Measurements from ENCODE around the gene BUB3.

The BUB3 gene

DNA sequence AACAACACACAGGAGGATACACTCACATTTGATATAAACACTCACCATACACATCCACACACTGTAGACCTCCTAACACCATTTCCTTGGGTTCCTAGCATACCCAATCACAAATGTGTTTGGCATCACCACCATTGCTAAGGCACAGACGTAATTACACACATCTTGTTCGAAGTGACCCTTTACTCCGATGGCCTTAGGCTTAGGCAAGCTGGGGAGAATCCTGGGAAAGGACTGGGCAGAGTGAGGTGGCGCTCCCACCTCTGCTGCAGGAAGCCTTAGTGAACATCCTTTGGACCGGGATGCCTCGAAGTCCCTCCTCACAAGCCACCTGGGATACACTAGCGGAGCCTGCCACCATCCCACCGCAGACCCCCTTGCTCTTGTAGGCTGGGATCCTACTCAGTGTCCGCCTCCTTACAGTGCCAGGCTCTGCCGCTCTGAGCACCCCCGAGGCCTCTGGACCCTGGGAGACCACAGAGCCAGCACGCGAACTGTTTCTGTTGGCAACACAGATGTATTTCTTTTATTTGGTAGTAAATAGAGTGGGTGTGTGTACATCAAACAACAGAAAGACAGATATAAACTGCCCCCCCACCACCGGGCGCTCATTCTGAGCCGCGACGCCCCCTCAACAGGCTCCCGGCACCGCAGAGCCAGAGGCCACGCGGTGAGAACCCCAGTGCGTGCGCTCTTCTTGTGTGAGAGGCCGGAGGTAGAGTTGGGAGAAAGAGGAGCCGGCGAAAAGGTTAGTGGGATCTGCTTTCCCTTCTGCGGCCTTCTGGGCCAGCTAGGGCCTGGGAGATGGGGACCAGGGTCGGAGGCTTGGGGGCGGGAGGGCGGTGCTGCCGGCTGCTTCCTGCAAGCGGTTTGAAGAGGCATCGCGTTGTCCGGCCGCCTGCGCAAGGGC lies 12.2 kb upstream of the BUB3 start:
- no peak for DNase-seq

DNA sequence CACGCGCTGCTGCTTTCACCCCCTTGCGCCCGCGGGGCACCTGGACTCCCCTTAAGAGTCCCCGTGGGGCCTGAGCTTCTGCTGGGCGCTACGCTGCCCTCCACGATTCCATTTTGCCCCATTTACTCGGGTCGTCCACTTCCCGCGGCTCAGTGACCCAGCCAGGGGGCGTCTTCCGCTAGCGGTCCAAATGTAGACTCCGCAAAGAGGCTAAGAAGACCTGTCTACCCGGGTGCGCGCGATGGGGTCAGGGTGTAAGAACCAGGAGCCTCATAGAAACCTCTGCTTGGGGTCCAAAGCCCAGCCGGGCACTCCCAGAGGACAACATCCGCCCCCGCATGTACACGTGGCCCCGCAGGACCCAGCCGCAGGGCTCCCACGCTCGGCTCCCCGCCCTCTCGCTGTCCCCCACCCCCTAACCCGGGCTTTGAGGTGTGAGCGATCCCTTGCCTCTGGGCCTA lies 11.5 kb upstream of the BUB3 start:
- DNase-seq: no peak

DNA sequence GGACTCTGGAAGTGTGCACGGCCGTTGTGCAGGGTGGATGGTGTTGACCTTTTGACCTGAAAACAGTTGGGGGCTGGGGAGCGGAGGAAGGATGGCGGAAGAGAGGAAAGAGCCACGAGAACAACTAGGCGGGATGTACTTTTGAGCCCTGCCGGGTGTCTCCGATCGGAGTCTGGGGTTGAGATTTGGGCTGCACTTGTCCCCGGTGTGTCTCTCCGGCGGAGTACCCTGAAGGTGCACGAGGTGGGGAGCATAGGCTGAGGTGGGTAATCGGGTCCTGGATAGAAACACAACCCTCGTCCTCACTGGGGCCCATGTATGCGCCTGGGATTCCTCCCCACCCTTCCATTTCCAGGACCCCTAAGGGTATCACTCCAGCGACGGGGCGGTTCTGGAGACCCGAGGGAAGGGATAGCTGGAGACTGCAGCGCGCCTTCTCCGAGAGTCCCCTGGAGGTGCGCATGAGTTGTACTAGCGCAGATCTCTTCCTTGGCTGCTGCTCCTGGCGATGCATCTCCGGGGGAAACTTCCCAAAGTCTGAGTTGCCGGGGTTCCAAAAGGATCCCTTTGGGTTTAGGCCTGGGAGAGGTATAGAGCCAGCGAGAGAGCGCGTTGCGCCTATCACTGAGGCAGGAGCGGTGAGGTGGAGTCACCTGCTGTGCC lies 10.9 kb upstream of the BUB3 start:
- no peak for DNase-seq

DNA sequence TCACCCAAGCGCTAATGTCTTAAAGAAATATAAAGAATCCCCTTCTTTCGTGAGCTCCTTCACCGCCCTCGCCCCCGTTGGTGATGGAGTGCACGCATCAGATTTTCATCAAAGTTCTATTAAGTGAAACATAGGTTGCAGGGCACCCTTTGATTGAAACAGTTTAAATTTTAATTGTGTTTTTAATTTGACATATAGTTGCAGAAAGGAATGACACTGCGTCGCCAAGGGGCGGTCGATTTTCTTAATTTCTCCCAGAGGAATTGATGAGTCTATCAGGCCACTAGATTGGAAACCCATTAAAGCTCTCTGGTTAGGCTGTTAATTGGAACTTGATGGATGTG lies 10.4 kb upstream of the BUB3 start:
- DNase-seq: no peak

DNA sequence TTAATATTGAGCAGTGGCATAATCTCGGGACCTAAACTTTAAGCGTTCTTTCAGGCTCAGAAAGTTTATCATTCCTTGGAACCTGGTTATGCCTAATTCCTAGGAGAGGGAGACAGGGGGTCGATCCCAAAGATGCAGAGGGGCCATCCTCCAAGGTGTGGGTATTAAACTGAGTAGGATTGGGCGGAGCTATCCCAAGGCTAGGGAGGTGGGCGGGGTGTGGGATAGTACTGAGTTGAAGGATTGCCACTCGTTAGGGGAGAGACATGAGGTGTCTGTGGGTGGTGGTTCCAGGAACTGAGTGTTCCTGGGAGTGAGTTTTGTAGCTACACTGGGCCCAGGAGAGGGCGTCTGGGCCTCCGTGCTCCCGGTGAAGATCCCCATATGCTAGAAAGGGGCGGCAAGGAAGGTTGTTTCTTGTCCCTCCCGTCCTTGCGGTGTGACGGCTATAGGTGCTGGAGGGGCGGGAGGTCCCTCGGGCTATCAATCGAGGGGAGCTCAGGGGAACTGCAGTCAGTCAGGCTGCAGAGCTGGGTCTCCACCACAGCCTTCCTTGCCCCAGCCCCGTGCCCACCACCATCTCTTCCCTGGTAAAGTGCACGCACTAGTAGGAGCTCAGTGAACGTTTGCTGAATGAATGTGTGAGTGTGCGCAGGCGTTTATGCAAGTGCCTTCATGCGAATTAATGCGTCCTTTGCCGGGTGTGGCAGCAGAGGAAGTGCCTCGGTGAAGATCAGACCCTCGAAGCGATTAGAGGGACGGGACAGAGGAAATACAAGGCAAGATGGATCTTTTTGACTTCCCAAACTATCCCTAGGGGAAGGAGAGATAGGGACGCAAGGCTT lies 9.3 kb upstream of the BUB3 start:
- DNase-seq: no peak

DNA sequence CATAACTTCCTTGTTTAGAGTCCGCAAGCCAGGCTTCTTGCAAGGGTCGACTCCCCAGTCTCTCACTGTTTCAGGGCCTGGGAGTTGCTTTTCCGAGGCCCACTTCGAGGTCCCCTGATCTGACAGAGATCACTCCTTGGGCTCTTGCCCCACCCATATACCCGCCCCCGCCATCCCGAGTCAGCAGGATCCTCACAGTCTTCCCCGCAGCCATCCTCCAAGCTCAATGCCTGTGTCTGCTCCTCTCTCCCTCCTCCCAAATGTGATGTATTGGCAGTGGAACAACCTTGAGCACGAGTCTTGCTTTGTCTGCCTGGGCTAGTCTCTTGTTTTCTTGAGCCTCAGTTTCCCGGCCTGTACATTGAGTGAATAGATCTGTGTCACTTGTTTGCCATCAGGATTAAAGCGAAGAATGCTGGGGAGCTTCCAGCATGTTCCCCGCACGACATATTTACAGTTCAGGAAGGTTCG lies 8.6 kb upstream of the BUB3 start:
- DNase-seq: no peak

DNA sequence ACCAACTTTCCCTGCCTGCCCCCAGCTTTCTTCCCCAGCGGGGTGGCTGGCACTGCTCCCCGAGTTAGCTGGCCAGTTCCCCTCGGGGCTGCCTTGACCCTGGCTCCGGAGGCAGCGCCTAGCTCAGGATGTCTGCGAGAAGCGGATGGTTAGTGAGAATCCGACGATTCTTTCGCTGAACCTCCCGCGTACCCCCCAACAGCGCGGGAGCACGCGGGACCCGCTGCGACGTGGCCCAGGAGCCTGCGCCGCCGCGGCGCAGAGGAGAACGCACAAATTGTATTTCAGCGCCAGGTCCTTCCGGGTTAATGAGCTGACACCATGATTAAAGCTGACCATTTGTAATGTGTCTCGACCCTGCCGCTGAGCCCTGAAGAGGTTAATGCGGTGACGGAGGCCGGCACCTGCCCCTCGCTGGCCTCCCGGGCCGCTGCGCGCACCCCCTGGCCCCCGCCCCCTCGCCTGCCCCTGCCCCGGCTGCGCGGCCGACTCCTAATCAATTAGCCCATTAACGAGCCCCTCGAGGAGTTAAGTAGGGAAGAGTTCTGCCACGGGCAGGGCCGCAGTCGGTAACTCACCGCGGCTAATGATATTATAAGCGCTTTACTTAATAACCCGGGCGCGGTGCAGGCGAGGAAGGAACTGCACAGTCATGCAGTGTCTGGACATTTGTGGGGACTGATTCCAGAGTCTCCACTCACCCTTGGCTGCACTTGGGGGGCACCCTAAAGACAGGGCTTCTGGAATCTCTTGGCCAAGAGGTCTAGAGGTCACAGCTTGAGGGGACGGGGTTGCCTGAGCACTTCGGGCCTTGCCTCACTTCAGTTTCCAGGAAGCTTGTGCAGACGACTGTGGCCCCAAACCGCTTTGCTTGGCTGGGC lies 7.9 kb upstream of the BUB3 start:
- no peak for DNase-seq

DNA sequence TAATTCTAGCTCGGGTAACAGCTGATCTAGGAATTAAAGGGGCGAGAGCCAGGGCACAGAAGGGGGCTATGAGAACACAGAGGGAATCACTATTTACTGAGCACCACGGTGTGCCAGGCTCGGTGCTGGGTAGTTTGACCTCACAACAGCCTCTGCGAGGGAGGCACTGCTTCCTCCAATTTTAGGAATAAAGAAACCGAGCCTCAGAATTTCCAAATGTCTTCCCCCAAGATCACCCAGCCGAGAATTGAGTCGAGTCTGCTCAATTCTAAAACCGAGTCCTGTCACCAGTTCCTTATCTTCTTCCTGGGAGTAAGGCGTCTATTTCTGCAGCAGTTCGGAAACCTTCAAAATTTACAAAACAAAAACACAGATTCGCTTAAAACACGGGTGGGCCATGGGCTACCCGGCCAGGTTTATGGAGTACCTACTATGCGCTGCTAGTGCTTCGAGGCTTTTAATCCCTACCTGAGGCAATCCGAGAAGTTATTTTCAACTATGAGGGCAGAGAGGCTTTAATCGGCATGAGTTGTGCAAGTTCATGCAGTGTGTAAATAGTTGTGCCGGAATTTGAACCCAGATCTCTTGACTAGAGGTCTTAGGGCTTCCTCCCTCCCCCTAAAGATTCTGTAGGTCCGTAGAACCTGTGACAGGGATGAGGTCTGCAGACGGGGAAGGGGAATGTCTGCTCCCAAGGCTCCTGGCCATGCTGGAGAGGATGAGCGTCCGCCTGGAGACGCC lies 7.1 kb upstream of the BUB3 start:
- DNase-seq: no peak

DNA sequence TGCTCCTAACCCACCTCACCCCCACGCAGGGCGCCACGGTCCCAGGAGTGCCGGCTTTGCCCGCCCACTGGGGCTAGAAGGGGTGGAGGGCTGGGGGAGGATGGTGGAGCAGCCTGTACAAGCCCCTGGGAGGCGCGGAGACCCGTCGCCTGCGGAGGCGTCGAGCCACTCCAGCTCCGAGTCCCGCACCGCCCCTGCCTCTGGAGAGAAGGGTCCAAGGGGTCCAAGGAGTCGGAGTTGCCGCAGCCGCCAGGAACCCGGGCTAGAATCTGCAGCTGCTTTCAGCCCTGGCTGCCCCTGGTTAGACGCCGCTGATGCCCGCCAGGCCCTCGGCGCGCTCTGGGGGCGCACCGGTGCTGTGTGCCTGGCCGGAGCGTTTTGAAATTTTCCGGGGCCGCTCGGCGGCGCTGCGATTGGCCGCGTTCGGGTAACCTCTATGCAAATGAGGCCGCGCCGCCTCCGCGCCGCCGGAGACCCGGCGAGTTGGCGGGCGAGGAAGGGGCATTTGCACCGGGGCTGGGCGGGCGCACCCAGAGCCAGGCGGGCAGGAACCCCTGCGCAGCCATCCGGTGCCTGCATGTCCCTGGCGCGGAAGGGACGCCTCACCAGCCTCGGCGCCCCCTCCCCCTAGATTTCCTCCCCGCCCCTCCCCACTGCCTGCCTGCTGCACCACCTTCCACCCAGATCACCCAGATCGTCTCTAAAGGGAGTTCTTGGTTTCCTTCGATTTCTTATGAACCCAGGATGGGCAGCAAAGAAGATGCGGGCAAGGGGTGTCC lies 6.4 kb upstream of the BUB3 start, which contains the start of gene HMX2:
HMX2 (plus strand) TSS at position 502 of the 779 bp plus-strand sequence; CDS start at position 745, 243 bp downstream.
- DNase-seq: no peak

DNA sequence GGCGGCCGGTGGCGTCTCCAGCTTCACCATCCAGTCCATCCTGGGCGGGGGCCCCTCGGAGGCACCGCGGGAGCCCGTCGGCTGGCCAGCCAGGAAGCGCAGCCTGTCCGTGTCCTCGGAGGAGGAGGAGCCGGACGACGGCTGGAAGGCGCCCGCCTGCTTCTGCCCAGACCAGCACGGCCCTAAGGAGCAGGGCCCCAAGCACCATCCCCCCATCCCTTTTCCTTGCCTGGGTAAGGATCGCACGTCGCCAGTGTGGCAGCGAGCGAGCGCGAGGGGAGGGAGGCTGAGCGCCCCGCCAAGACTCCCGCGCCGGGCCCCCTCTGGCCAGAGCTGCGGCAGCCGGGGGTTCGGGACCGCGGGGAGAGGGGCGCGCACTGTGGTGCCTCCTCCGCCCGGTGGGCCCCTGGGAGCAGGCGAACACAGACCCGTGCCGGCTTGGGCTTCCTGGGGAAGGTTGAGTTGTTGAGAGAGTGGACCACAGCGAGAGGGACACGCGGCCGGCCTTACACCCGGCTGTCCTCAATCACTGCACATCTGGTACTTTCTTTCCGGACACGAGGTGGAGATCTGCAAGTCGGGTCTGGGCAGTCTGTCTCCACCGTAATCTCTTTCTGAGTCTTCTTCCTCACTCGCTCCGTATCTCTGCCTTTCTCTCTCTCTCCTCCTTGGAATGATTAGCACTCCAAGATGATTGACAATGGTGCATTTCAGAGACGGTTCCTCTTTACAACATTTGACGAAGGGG lies 5.6 kb upstream of the BUB3 start:
- DNase-seq: no peak

DNA sequence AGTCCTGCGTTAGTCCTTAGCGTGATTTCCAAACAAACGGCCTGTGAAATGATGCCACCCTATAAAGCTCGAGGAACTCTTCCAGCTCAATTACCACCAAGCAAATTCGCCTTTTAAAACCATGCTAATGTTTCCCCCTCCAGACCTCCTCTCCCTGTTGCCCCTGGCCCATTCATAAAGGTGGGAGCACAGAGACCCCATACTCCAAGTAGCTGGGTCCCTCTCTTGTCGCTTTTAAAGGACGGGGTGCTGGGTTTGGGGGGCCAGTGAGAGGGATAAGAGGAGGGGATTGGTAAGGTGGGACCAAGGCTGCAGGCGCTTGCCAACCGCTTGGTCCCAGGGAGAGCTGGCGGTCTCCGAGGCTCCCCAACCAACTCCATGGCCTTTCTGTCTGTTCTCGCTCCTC lies 5.0 kb upstream of the BUB3 start:
- DNase-seq: no peak

DNA sequence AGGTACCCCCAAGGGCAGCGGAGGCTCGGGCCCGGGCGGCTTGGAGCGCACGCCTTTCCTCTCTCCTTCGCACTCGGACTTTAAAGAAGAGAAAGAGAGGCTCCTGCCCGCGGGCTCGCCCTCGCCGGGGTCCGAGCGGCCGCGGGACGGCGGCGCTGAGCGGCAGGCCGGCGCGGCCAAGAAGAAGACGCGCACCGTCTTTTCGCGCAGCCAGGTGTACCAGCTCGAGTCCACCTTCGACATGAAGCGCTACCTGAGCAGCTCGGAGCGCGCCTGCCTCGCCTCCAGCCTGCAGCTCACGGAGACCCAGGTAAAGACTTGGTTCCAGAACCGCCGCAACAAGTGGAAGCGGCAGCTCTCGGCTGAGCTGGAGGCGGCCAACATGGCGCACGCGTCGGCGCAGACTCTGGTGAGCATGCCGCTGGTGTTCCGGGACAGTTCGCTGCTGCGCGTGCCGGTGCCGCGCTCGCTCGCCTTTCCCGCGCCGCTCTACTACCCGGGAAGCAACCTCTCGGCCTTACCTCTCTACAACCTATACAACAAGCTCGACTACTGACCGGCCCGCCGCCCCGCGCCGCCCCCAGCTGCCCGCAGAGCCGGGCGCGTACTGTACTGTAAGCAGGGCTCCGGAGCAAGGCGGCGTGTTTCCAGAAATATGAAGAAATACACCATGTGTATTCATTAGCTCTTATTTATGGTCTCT lies 4.5 kb upstream of the BUB3 start:
- DNase-seq: no peak

DNA sequence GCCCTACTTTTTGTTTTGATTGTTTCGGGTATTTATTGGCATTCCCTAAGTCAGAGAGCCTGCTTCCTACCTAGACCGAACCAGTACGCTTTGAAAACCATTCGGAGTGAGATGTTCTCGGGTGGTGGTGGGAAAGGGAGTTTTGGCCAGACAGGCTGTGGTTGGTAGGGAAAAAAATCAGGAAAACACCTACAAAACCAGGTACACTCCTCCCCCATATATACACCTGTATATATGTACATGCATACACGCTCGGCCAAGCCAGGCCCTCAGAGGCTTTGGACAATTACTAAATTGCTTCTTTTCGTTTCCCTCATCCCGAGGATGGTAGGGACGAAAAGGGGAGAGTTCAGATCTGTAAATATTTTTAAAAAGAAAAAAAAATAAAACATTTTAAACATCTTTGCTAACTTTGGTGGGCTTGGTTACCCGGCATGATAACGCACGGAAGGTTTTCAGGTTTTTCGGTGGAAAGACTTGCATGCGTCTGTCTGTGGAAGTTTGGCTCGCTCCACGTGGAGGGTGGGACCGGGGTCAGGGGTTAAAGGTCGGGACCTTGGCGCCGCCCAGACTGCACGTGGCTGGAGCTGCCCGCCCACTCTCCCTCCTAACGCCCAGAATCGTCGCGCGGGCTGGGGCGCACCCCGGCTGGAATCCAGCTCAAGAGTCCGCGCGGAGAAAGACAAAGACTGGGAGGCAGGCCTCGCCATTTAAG lies 3.8 kb upstream of the BUB3 start:
- no peak for DNase-seq

DNA sequence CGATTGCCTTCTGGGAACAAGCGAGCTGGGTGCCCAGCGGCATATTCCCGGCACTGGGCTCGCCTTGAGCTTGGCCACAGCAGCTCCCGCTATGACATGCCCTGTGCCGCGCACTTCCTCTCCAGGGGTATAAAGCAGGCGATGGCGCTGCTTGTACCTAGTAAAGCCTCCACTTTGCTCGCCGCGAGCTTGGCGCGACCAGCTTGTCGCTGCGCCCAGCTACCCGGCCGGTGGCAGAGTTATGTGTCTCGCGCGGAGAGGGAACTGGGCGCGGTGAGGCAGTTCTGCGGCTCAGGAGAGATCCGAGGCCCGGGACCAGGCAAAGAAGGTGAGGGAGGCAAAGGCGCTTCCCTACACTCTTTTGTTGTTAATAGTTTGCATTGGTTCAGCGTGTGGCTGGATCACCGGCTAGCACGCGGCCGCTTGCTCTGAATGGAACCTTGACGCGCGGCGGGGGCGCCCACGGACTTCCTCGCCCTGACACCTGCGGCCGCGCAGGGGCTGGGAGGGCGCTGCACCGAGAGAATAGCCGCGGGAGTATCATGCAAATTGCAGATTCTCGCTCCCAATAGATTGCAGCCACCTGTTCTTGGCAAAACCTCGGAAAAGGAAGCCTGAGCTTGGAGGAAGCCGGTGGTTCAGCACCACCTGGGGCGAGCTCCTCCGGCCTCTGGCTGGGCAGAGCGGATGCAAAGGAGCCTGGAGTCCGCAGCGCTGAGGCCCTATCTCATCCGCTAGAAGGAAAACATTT lies 3.0 kb upstream of the BUB3 start:
- DNase-seq: no peak

DNA sequence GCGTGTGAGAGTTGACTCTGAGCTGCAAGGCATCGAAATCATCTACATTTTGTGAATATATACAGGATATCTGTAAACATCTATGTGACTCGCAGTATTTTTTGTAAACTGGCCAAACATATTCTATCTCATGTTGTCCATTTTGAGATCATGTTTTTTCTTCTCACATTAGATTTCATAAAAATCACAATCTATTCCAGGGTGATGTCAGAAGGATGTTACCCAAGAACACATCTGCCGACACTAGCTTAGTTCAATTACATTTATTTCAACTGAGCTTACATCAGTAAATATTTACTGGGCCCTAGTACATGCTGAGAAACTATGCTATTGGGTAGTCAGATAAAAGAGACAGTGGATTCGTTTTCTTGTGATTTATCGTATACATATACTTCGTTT lies 2.5 kb upstream of the BUB3 start:
- DNase-seq: no peak

DNA sequence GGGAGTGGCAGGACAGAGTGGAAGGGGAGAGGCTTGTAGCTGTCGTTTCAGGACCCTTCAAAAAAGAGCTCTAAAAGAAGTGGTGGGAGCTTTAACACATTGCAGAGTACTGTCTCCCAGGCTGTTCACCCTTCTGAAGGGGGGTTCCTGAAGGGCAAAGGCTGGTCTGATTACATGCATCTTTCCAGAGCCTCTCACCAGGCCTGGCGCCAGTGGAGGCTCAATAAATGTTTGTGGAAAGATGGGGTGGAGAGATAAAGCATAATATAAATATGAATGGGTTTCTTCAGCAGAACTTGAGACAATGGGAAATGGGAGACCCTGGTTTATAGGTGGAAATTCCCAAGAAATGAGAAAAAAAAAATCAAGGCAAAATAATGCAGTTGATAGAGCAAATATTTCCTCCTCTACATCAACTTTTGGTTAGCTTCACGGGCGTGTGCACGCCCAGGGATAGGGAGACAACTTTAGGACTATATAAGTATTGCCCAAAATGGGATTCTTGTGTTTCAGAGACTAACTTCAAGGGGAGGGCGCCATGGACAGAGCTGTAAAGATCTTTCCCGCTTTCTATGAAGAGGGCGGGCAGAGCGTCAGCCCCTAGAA lies 613 bp upstream of the BUB3 start:
- no peak for DNase-seq
